Ovary (tissue), 3 donors: ENCODE data around the gene FXN.

Experiments
- POLR2A ChIP-seq: fragments of 450-650 bp; IDR thresholded peaks from one replicate; pipeline ENCODE4 v1.6.1; 2017; ENCODE audit warnings: antibody characterized with exemption, mild to moderate bottlenecking, moderate library complexity
- TF ChIP-seq, protein P1 (sequence below), 3 donors: fragments of 450-650 bp in 2 of 3; fragments of 200-600 bp in 1 of 3; IDR thresholded peaks; one replicate each; pipeline versions ENCODE4 v1.5.1 to v1.8.0; 2016 to 2022; ENCODE audit warnings: antibody characterized with exemption in 3 of 3, mild to moderate bottlenecking in 1 of 3
- donor health status: DM: no; HTN: no; CAD: no.

GRCh38 chr9:69047371-69047770, 11.8 kb downstream of the FXN start:
- TF ChIP-seq, protein P1, sequence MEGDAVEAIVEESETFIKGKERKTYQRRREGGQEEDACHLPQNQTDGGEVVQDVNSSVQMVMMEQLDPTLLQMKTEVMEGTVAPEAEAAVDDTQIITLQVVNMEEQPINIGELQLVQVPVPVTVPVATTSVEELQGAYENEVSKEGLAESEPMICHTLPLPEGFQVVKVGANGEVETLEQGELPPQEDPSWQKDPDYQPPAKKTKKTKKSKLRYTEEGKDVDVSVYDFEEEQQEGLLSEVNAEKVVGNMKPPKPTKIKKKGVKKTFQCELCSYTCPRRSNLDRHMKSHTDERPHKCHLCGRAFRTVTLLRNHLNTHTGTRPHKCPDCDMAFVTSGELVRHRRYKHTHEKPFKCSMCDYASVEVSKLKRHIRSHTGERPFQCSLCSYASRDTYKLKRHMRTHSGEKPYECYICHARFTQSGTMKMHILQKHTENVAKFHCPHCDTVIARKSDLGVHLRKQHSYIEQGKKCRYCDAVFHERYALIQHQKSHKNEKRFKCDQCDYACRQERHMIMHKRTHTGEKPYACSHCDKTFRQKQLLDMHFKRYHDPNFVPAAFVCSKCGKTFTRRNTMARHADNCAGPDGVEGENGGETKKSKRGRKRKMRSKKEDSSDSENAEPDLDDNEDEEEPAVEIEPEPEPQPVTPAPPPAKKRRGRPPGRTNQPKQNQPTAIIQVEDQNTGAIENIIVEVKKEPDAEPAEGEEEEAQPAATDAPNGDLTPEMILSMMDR (IDR thresholded peaks at IDR 0.05), result no peak
- TF ChIP-seq POLR2A, result no peak
